ENCODE measurements around the gene INSR. TPM values are rescaled to one million over a fixed set of nuclear protein-coding genes. Genes with fewer than 3 reads are reported as not detected.
A peak's percentile ranks its signal among the peaks of the same experiment; 100 is the strongest.
"Not testable (repeated sequence)": the region's sequence is repeated elsewhere in the genome, so short reads cannot be mapped to it uniquely, and the experiment has no call there.

INSR gene
- total RNA-seq, 2 donors from 2014 or later = 81.9 to 84.9 TPM

- DNase-seq; intact Hi-C loops (cut with DNase I, micrococcal nuclease); ATAC-seq: not testable (repeated sequence)
Observed at GRCh38 chr19:7209597-7210325, 84.5 kb downstream of the INSR start.

DNA sequence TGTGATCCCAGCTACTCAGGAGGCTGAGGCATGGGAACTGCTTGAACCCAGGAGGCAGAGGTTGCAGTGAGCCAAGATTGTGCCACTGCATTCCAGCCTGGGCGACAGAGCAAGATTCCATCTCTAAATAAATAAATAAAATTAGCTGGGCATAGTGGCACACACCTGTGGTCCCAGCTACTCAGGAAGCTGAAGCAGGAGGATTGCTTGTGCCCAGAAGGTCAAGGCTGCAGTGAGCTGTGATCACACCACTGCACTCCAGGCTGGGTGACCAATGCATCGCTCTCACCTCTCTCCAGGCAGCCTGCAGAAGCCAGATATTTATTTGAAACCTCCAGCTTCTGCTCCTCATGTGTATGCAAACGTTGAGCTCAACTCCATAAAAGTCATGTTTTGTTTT is 85.2 kb downstream of the INSR start:
- ATAC-seq; intact Hi-C loops (cut with DNase I, micrococcal nuclease); DNase-seq: not testable (repeated sequence)

GRCh38 chr19:7203332-7203731 is 90.9 kb downstream of the INSR start:
- intact Hi-C loops (cut with DNase I, micrococcal nuclease) = no loop called here
- ATAC-seq (peak; percentile 2), DNase-seq (no peak)

DNA sequence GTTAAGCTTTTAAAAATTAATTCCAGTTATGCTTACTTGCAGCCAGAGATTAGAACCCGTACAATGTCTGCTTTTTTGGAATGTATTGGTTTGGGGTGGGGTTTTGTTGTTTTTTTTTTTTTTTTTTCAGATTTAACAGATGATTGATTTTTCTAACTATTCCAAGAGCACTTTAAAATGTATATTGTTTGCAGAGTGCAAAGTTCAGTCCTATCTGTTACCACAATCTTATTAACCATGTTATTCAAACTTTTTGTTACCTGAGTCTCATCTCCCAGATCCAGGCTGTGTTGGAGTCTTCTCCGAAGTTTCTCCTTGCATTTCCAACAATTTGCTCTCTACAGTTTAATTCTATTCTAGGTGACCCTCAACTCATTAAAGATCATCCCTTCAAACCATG is 91.3 kb downstream of the INSR start:
- intact Hi-C loops (cut with DNase I, micrococcal nuclease) = no loop called here
- DNase-seq (no peak), ATAC-seq (no peak)

GRCh38 chr19:7200736-7201135 is 93.5 kb downstream of the INSR start:
- DNase-seq = no peak
- ATAC-seq = no peak
- intact Hi-C loops (cut with DNase I, micrococcal nuclease) = no loop called here

DNA sequence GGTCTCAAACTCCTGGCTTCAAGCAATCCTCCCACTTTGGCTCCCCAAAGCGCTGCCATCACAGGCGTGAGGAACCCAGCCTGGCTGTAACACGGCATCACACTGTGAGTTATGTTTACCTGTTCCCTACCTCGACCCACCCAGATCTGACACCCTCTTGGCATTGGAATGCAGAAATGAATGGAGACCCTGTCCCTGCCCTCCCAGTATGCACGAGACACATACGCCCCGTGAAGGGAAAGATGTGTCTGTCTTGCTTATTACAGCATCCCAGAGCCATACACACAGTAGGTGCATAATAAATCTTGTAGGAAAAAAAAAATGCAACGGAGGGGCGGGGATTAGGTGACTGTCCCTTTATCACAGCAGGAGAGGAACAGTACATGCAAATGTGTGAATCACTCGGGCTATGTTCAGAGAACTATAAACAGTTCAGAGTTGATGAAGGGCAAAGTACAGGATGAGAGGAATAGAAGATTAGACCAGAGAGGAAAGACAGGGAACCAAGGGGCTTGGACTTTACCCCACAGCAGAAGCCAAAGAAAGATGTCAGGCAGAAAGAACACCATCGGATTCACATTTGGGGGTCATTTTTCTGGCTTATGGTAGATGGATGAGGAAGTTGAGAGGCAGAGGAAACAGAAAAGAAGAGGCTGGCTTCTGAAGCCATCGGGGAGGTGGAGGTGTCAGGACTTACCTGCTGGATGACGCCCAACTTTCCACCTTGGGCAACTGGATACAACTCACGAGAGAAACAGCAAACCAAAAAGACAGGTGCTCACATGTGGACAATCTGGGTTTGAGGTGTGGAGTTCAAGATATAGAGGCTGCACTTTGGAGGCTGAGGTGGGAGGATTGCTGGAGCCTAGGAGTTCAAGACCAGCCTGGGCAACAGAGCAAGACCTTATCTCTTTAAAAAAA is 94.3 kb downstream of the INSR start:
- intact Hi-C loops (cut with DNase I, micrococcal nuclease) = loop anchor here in 1 of 2 donors (10.0 kb wide), 1 partner anchor 95 kb away; the partner anchor contains the start of gene INSR
- DNase-seq (peak; percentile 42 to 65), ATAC-seq (peak; percentile 61)

- intact Hi-C loops (cut with DNase I, micrococcal nuclease) = loop anchor here in 1 of 2 donors (10.0 kb wide), 1 partner anchor 97 kb away; the partner anchor contains the start of gene INSR
- ATAC-seq (peak; percentile 78), DNase-seq (peak; percentile 92 to 93)
Observed at GRCh38 chr19:7197760-7198696, 96.2 kb downstream of the INSR start.

DNA sequence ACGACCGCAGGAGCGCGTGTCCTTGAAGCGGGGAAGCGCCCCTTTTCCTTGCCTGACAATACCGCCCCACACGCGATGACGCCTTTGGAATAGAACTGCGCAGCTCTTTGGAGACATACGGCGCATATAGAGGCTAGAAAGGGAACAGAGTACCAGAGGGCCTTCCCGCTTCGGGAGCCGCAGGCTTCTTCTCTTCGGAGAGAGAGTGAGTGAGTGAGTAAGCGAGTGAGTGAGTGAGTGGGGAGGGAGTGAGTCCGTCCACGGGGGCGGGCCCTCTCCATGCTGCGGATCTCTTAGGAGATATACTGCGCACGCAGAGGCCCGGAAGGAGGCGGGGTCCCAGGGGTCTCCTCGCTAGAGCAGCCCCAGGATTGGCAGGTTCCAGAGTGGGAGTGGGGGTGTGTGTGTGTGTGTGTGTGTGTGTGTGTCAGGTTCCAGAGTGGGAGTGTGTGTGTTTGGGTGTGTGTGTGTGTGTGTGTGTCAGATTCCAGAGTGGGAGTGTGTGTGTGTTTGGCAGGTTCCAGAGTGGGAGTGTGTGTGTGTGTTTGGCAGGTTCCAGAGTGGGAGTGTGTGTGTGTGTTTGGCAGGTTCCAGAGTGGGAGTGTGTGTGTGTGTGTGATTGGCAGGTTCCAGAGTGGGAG is 97.0 kb downstream of the INSR start:
- peak; percentile 89 to 94 for DNase-seq
- intact Hi-C loops (cut with DNase I, micrococcal nuclease) = loop anchor here in 1 of 2 donors (10.0 kb wide), 1 partner anchor 98 kb away; the partner anchor contains the start of gene INSR
- peak; percentile 53 for ATAC-seq

DNA sequence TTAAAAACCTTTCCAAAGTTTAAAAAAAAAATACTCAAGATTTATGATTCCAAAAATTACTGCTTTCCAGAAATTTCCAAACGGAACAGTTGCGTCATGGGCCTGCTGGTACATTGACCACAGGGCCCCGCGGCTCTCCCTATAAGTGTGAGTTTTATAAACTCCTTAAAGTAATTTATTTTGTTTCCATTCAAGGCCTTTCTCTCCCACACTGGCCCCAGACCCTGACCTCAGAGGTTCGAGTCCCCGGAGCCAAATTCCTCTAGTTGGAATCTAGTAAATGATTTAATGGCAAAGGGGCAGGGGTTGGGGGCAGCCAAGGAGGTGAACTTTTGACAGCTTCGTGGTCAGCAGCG is 97.5 kb downstream of the INSR start:
- ATAC-seq = no peak
- intact Hi-C loops (cut with DNase I, micrococcal nuclease) = loop anchor here in 1 of 2 donors (10.0 kb wide), 1 partner anchor 98 kb away; the partner anchor contains the start of gene INSR
- no peak for DNase-seq

DNA sequence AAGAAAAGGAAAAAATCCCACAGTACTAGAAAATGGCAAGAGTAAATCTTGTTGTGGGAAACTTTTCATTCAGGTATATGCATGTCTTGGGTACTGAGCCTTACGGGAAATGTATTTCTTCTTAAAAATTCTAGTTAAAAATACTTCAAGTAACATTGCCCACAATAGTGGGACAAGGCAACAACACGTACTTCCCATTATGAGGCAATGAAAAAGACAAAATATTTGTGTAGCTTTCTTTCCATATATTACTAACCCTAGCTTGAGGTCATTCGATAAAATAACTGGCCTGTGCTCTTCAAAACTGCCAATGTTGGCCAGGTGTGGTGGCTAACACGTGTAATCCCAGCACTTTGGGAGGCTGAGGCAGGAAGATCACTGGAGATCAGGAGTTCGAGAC is 99.2 kb downstream of the INSR start:
- intact Hi-C loops (cut with DNase I, micrococcal nuclease) = loop anchor here in 1 of 2 donors (10.0 kb wide), 1 partner anchor 100 kb away; the partner anchor contains the start of gene INSR
- no peak for ATAC-seq
- DNase-seq = no peak

- ATAC-seq (no peak), DNase-seq (no peak)
- intact Hi-C loops (cut with DNase I, micrococcal nuclease) = loop anchor here in 1 of 2 donors (10.0 kb wide), 1 partner anchor 100 kb away; the partner anchor contains the start of gene INSR
Observed at GRCh38 chr19:7194566-7194965, 99.6 kb downstream of the INSR start.

DNA sequence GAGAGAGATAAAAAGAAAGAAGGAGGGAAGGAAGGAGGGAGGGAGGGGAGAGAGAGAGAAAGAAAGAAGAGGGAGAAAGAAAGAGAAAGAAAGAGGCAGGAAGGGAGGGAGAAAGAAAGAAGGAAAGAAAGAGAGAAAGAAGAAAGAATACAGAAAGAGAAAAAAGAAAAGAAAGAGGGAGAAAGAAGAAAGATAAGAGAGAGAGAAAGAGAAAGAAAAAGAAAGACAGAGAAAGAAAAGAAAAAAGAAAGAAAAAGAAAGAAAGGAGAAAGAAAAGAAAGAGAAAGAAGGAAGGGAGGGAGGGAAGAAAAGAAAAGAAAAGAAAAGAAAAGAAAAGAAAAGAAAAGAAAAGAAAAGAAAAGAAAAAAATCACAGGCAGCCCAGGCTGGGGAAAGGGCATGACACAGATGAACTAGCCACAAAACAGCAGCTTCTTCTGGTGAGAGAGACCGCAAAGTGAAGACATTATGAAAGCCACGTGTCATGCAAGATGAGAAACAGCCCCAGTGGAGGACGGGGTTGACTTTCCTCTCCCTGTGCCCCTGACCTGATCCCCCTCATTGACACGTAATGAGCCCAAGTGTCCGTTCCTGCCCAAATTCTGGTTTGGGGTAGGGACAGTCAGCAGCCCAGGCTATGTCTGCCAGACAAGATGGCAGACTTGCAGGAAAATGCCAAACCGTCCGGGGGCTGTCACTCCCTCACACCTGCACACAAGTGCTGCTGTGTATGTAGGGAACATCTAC is 102.1 kb downstream of the INSR start:
- DNase-seq (no peak), ATAC-seq (no peak)
- intact Hi-C loops (cut with DNase I, micrococcal nuclease) = loop anchor here in 1 of 2 donors (10.0 kb wide), 1 partner anchor 103 kb away; the partner anchor contains the start of gene INSR

GRCh38 chr19:7188698-7189629 is 105.2 kb downstream of the INSR start:
- intact Hi-C loops (cut with DNase I, micrococcal nuclease) = no loop called here
- ATAC-seq (no peak), DNase-seq (no peak)

GRCh38 chr19:7187605-7188339 is 106.4 kb downstream of the INSR start:
- DNase-seq (peak in 1 of 2 donors; percentile 56), ATAC-seq (peak; percentile 82)
- intact Hi-C loops (cut with DNase I, micrococcal nuclease) = no loop called here

- intact Hi-C loops (cut with DNase I, micrococcal nuclease) = no loop called here
- ATAC-seq (no peak), DNase-seq (no peak)
Observed at GRCh38 chr19:7182489-7182888, 111.7 kb downstream of the INSR start.

Data from left colon (tissue), 2 donors.